Gastroesophageal sphincter (tissue), 3 donors: ENCODE results near the gene LMNTD2.

Experiments
- POLR2AphosphoS5 ChIP-seq: sonication (generic); formaldehyde crosslinking; IDR thresholded peaks from one replicate; pipeline ENCODE4 v1.6.1; 2017; ENCODE audit warnings: antibody characterized with exemption
- TF ChIP-seq, protein P1 (sequence below), 4 experiments: fragments of 200-600 bp in 2 of 4; fragments of 450-650 bp in 2 of 4; sonication (generic) in 1 of 4; IDR thresholded peaks; one replicate each; pipeline ENCODE4 v1.5.1; 2017 to 2019; ENCODE audit warnings: antibody characterized with exemption in 4 of 4, mild to moderate bottlenecking in 2 of 4, moderate library complexity in 2 of 4

DNA sequence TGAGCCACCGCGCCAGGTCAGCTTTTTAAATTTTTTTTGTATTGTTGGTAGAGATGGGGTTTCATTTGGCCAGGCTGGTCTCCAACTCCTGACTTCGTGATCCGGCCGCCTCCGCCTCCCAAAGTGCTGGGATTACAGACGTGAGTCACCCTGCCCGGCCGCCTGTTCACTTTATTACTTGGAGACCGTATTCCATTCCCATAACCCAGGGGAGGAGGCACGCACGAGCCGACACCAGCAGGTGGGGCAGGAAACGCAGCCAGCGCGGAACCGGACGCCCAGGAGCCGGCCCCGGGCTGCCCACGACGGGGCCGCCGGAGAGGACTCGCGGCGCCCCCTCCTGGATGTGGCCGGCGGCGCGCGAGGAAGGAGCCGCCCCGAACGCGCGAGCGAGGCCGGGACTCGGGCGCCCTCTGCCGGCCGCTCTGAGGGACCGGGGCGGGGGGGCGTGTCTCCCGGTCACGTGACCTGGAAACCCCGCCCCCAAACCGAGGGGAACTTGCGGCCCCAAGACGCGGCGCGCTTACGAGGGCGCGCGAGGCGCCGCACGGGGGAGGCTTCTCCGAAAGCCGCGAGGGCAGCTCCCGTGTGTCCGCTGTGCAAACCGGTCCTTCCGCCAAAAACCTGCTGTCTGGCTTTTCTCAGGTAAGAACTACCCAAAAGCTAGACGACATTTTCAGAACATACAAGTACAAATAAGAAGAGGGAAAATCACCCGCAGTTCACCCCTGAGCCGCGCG is 41.9 kb downstream of the LMNTD2 start:
- TF ChIP-seq, protein P1, sequence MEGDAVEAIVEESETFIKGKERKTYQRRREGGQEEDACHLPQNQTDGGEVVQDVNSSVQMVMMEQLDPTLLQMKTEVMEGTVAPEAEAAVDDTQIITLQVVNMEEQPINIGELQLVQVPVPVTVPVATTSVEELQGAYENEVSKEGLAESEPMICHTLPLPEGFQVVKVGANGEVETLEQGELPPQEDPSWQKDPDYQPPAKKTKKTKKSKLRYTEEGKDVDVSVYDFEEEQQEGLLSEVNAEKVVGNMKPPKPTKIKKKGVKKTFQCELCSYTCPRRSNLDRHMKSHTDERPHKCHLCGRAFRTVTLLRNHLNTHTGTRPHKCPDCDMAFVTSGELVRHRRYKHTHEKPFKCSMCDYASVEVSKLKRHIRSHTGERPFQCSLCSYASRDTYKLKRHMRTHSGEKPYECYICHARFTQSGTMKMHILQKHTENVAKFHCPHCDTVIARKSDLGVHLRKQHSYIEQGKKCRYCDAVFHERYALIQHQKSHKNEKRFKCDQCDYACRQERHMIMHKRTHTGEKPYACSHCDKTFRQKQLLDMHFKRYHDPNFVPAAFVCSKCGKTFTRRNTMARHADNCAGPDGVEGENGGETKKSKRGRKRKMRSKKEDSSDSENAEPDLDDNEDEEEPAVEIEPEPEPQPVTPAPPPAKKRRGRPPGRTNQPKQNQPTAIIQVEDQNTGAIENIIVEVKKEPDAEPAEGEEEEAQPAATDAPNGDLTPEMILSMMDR (IDR thresholded peaks at IDR 0.05): peak in 3 of 4 experiments; percentile 100
- TF ChIP-seq POLR2AphosphoS5: peak; percentile 78
